BE2C (cell line): ENCODE measurements around the gene METTL16.

Experiments used
- DNase-seq: peaks from one replicate; pipeline ENCODE4 v3.0.0-alpha.2; 2020
- H3K27me3 ChIP-seq: fragments of 250-450 bp; sonication (Bioruptor Pico); 2 replicates; pipeline ENCODE4 v1.5.1; 2020; ENCODE audit warnings: mild to moderate bottlenecking
- H3K36me3 ChIP-seq: fragments of 250-450 bp; sonication (Bioruptor Pico); 2 replicates; pipeline ENCODE4 v1.5.1; 2020; ENCODE audit warnings: mild to moderate bottlenecking
- H3K4me1 ChIP-seq: fragments of 250-450 bp; sonication (Bioruptor Pico); 2 replicates; pipeline ENCODE4 v1.5.1; 2020
- H3K4me3 ChIP-seq: 2 replicates; pipeline ENCODE4 v1.5.1; 2011; ENCODE audit warnings: low read depth, low read length
- H3K9me3 ChIP-seq: fragments of 250-450 bp; sonication (Bioruptor Pico); 2 replicates; pipeline ENCODE4 v1.5.1; 2020
- CTCF ChIP-seq: IDR thresholded peaks from 2 replicates; pipeline ENCODE4 v1.5.1; 2012; ENCODE audit warnings: mild to moderate bottlenecking, low read depth, low read length

METTL16 gene

GRCh38 chr17:2438823-2439222, 72.9 kb downstream of the METTL16 start:
- Histone ChIP-seq H3K27me3 (no peaks in the 10 kb centered on the region), H3K36me3 (peaks cover 9% of the 10 kb centered on the region), H3K4me1 (no peaks in the 10 kb centered on the region), H3K9me3 (no peaks in the 10 kb centered on the region), H3K4me3 (no peak overlapping the region)
- DNase-seq, result no peak
- TF ChIP-seq CTCF, result no peak

- Histone ChIP-seq H3K27me3 (no peaks in the 10 kb centered on the region), H3K4me1 (no peaks in the 10 kb centered on the region), H3K9me3 (no peaks in the 10 kb centered on the region), H3K36me3 (peaks cover 9% of the 10 kb centered on the region), H3K4me3 (no peak overlapping the region)
- no peak for DNase-seq
- TF ChIP-seq CTCF, result no peak
Observed at GRCh38 chr17:2436316-2436905, 75.3 kb downstream of the METTL16 start.

- H3K4me3 ChIP-seq, result no peak overlapping the region
- no peak for TF ChIP-seq CTCF
- DNase-seq, result no peak
- no peaks in the 10 kb centered on the region for H3K4me1 ChIP-seq
- no peaks in the 10 kb centered on the region for H3K27me3 ChIP-seq
- H3K36me3 ChIP-seq, result peaks cover 4% of the 10 kb centered on the region; the same call in 1 of the 2 replicates
- H3K9me3 ChIP-seq, result no peaks in the 10 kb centered on the region
Observed at GRCh38 chr17:2435862-2436261, 75.8 kb downstream of the METTL16 start.

GRCh38 chr17:2435181-2435741, 76.4 kb downstream of the METTL16 start:
- Histone ChIP-seq H3K4me1 (no peaks in the 10 kb centered on the region), H3K27me3 (no peaks in the 10 kb centered on the region), H3K4me3 (no peak overlapping the region), H3K9me3 (no peaks in the 10 kb centered on the region), H3K36me3 (peaks cover 4% of the 10 kb centered on the region; the same call in 1 of the 2 replicates)
- no peak for DNase-seq
- no peak for TF ChIP-seq CTCF

- no peak overlapping the region for H3K4me3 ChIP-seq
- H3K9me3 ChIP-seq, result no peaks in the 10 kb centered on the region
- no peak for DNase-seq
- no peaks in the 10 kb centered on the region for H3K27me3 ChIP-seq
- peaks cover 4% of the 10 kb centered on the region; the same call in 1 of the 2 replicates for H3K36me3 ChIP-seq
- H3K4me1 ChIP-seq, result no peaks in the 10 kb centered on the region
- no peak for TF ChIP-seq CTCF
Observed at GRCh38 chr17:2433696-2434095, 78.0 kb downstream of the METTL16 start.

GRCh38 chr17:2427910-2428309, 83.8 kb downstream of the METTL16 start:
- Histone ChIP-seq H3K4me3 (no peak overlapping the region), H3K9me3 (no peaks in the 10 kb centered on the region), H3K36me3 (no peaks in the 10 kb centered on the region), H3K27me3 (no peaks in the 10 kb centered on the region), H3K4me1 (no peaks in the 10 kb centered on the region)
- DNase-seq, result no peak
- no peak for TF ChIP-seq CTCF
